EL (cell line): Measurements from ENCODE around the gene AKT3.
A peak's percentile ranks its signal among the peaks of the same experiment; 100 is the strongest.

Experiments used
- DNase-seq: peaks from one replicate; pipeline ENCODE4 v3.0.0-alpha.2; 2016

Gene AKT3

DNA sequence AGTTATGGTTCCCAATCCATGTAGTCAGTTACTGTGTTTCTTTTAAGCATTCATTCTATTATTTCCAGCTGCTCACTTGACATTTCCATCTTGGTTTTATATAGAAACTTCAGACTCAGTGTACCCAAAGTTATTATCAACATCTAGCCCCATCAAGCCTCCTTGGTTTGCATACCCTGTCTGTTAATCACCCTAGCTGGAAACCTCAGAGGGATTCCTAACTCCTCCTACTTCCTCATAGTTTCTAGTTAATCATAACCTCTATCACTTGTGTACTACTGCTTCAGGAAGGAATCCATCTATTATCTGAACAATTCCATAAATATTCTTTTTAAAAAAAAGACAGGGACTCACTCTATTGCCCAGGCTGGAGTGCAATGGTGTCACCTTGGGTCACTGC is 300.9 kb downstream of the AKT3 start:
- DNase-seq, result peak; percentile 85

- DNase-seq, result no peak
These were observed 301.5 kb downstream of the AKT3 start for GRCh38 chr1:243548516-243548915.

- no peak for DNase-seq
These were observed 302.2 kb downstream of the AKT3 start for GRCh38 chr1:243547891-243548290.

- DNase-seq, result no peak
These were observed 303.6 kb downstream of the AKT3 start for GRCh38 chr1:243546457-243546856.

DNA sequence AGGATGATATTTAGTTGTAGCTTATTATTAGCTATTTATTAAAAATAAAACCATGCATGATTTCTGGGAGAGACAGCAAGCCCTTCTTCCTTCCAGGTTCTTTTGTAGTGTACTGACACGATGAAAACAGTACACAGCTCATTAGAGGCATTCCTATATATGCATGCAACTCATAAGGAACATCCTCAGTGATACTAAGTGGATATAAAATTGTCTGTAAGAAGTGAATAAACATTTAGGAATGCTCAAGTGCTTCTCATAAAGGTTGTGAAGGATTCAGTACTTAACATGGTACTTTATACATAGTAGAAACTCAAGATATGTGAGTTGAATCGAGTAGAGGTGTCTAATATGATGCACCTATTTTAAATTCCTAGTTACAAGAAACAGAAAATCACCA is 306.5 kb downstream of the AKT3 start:
- no peak for DNase-seq

DNA sequence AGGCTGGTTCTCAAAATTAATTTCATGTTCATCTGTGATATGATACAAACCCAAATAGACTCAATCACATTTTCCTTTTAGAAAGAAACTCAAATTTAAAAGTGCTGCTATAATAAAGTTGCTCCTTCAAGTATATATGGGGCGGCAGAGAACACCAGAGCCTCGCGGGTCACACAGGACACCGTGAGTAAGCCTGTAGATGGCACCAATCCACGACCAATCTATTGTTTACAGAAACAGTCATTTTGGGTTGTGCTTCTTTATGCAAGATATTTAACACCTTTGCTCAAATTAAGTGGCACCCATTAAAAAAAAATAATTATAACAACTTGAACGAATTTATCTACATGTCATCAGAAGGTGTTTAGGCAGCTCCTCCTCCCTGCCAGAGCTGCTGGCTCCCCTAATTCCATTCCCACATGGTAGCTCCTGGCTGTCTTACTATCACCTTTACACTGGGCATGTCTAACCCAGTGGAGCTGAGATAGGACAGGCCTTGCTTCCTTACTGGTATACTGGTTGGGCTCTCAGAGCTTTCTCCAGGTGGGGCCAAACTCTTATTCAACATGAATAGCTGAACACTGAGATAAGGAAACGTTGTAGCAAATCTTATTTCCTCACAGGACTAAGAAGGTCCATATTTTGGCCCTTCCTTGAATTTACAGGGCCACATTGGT is 307.2 kb downstream of the AKT3 start:
- no peak for DNase-seq

GRCh38 chr1:243539636-243540035 is 310.4 kb downstream of the AKT3 start:
- DNase-seq, result no peak

DNA sequence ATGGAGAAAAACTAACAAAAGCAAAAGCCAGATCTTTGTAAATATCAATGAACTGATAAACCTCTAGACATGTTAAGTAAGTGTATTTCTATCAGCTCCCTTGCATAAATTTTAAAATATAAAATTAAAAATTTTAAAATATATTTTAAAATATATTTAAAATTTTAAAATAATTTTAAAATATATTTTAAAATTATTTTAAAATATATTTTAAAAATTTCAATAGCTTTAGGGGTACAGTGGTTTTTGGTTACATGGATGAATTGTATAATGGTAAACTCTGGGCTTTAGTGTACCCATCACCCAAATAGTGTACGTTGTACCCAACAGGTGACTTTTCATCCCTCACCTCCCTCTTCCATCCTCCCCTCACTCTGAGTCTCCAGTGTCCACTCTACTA is 315.0 kb downstream of the AKT3 start:
- DNase-seq, result no peak

DNA sequence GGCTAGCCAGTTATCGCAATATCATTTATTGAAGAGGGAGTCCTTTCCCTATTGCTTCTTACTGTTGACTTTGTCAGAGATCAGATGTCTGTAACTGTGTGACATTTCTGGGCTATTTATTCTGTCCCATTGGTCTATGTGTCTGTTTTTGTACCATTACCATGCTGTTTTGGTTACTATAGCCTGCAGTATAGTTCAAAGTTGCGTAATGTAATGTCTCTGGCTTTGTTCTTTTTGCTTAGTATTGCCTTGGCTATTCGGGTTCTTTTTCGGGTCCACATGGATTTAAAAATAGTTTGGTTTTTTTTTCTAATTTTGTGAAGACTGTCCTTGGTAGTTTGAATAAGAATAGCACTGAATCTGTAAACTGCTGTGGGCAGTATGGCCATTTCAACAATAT is 320.5 kb downstream of the AKT3 start:
- no peak for DNase-seq

DNA sequence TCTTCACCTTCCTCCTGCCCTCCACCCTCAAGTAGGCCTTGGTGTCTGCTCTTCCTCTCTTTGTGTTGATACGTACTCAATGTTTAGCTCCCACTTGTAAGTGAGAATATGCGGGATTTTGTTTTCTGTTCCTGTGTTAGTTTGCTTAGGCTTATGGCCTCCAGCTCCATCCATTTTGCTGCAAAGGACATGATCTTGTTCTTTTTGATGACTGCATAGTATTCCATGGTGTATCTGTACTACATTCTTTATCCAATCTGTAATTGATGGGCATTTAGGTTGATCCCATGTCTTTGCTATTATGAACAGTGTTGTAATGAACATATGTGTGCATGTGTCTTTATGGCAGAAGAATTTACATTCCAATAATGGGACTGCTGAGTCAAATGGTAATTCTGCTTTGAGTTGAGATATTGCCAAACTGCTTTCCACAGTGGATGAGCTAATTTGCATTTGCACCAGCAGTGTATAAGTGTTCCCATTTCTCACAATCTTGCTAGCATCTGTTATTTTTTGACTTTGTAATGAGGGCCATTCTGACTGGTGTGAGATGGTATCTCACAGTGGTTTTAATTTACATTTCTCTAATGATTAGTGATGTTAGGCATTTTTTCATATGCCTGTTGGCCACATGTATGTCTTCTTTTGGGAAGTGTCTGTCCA is 321.5 kb downstream of the AKT3 start:
- DNase-seq, result no peak

- no peak for DNase-seq
These were observed 323.9 kb downstream of the AKT3 start for GRCh38 chr1:243526180-243526579.

DNA sequence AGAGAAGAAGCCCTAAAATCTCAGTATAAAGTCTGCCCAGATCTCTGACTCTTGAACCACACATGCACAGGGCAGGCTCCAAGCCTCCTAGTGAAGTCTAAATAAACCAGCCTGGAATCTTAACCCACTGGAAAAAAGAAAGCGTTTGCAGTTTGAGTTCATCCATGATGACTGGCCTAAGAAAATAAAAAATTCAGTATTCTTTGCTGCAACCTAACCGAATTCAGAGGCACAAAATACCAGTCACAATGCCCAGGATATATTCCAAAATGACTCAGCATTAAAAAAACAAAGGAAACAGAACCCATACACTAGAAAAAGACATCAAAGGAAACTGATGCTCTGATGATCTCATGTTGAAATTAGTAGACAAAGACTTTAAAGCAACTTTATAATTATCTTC is 325.0 kb downstream of the AKT3 start:
- DNase-seq, result peak; percentile 79

GRCh38 chr1:243523766-243524165 is 326.3 kb downstream of the AKT3 start:
- DNase-seq, result no peak

GRCh38 chr1:243520831-243521230 is 329.2 kb downstream of the AKT3 start:
- no peak for DNase-seq

GRCh38 chr1:243514927-243515326 is 335.1 kb downstream of the AKT3 start:
- DNase-seq, result no peak

DNA sequence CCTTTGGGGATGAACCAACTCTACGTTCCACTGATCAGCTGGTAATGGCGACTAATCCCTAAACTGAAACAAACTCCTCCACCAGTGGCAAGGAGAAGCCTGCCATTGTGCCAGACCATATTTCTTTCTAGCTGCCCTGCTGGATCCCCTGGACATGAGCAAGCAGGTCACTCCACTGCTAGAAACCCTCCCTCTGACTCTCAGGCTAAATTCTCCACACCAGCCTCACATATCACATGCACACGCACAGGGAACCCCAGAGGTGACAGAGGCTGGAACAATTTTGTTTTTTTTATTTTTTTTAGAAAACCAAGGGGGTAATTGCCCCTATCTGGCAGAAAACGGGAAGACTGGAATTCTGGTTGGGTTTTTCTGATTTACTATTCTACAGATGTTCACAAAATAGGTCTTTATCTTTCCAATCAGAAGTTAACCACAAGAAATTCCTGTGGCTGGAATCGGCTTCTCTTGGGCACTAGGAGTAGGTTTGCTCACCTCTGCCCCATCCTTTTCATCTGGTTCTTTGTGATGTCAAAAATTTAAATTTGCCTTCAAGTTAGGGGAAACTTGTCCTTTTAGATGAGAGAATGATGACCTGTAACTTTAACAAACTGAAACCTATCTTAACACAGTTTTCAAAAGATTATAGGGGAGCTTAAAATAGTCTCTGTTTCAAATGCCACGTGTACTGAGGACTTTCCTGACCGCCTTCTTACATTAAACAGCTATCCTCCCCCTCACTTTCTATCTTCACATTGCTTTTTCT is 336.1 kb downstream of the AKT3 start:
- peak; percentile 78 for DNase-seq

- no peak for DNase-seq
These were observed 339.1 kb downstream of the AKT3 start for GRCh38 chr1:243510928-243511327.

DNA sequence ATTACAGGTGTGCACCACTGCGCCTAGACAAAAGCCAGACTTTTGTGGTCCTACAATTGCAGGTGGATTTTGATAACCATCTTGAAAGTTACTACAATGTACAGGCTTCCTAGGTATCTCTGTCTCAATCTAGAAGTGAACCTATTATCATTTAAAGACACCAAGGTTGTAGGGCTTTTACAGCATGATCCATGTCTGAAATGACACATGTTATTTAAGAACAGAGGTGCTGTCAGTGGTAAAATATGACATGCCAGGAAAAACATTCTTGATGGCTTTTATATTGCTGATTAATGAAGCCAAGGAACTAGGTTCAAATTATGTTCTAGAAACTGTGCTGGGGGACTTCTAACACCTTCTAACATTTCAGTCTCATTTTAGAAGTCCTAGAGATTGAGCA is 341.1 kb downstream of the AKT3 start:
- DNase-seq, result no peak

- no peak for DNase-seq
These were observed 341.7 kb downstream of the AKT3 start for GRCh38 chr1:243508303-243508713.

DNA sequence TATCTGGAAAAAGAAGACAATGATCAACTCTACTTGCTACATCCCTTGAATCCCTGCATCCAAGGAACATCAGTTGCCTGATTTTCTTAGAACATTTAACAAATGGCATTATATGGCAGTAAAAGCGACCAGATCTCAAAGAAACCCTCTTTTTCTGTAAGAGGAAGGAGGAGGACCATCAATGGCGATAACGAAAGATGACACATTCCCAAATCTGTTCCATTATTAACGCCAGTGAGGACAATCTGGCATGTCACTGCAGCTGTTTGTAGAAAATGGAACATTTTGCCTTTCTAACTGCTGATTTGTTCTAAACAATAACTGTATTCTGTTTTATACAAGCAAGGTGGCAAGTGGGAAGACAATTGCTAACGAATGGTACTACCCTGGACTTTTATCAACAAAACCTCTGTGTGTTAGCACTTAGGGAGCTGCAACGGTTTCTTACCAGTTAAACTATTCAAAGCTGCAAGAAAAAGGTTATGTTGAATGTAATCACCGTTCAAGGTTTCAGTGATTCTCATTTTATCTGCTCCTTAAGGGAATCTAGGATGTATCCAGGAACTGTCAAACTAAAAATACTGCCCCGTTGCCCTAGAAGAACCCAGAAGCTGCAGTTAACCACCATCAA is 342.3 kb downstream of the AKT3 start:
- DNase-seq, result no peak

GRCh38 chr1:243507001-243507671 is 342.9 kb downstream of the AKT3 start:
- DNase-seq, result no peak

DNA sequence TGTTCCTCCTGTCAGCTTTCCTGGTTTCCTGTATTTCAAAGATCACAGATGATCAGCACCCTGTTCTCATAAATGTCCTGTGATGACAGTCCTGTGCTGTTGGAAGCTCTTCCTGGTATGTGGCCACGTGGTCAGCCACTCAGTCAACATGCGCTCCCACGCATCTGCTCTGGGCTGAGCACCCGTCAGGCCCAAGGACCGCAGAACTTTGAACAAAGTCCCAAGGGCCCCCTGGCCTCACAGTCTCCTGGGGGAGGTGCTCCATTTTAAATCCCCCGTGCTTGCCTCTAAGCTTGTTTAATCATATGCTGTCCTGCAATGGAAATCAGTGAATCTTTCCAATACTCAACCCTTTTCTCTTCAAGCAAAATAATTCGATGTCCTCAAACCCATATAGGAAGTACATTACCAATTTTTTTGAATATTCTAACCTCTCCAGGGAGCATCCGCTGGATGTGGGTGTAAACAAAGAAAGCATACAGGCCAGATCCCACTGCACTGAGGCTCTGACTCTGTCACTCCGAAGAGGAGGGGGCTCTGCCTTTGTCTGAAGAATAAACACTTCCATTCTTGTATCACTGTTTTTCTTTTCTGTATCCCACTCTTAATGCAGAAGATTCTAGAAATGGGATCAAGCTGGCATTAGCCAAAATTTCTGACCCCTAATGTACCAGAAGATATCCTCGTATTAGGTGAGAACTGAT is 343.9 kb downstream of the AKT3 start:
- no peak for DNase-seq
